ENCODE results near the gene TPRA1.

GRCh38 chr3:127588806-127589577, 1.5 kb downstream of the TPRA1 start:
- TF ChIP-seq, protein P1, sequence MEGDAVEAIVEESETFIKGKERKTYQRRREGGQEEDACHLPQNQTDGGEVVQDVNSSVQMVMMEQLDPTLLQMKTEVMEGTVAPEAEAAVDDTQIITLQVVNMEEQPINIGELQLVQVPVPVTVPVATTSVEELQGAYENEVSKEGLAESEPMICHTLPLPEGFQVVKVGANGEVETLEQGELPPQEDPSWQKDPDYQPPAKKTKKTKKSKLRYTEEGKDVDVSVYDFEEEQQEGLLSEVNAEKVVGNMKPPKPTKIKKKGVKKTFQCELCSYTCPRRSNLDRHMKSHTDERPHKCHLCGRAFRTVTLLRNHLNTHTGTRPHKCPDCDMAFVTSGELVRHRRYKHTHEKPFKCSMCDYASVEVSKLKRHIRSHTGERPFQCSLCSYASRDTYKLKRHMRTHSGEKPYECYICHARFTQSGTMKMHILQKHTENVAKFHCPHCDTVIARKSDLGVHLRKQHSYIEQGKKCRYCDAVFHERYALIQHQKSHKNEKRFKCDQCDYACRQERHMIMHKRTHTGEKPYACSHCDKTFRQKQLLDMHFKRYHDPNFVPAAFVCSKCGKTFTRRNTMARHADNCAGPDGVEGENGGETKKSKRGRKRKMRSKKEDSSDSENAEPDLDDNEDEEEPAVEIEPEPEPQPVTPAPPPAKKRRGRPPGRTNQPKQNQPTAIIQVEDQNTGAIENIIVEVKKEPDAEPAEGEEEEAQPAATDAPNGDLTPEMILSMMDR (IDR thresholded peaks at IDR 0.05): no peak
- no peak for TF ChIP-seq POLR2A (IDR thresholded peaks at IDR 0.05)
